GM06990 (cell line): Measurements from ENCODE around the gene SYNGR4.
A peak's percentile ranks its signal among the peaks of the same experiment; 100 is the strongest.
"Not testable (repeated sequence)": the region's sequence is repeated elsewhere in the genome, so short reads cannot be mapped to it uniquely, and the experiment has no call there.

ENCODE experiments used
- DNase-seq: peaks from one replicate; pipeline ENCODE4 v3.0.0-alpha.2; 2011; ENCODE audit not compliant: insufficient read length; ENCODE audit errors: extremely low read depth
- H3K27me3 ChIP-seq: replicated peaks from 2 replicates; pipeline ENCODE4 v1.6.0; 2011; ENCODE audit warnings: low read length; ENCODE audit not compliant: control insufficient read depth, insufficient read depth
- H3K36me3 ChIP-seq: 2 replicates; pipeline ENCODE4 v1.5.1; 2011; ENCODE audit warnings: low read length; ENCODE audit not compliant: control insufficient read depth, insufficient read depth
- H3K4me3 ChIP-seq: replicated peaks from 2 replicates; pipeline ENCODE4 v1.5.1; 2011; ENCODE audit warnings: low read depth, mild to moderate bottlenecking, control low read depth, low read length
- TF ChIP-seq, protein P1 (sequence below): IDR thresholded peaks from 2 replicates; pipeline ENCODE4 v1.5.1; 2011; ENCODE audit warnings: low read length, control low read depth, mild to moderate bottlenecking, inconsistent platforms; ENCODE audit not compliant: insufficient read depth, poor library complexity, severe bottlenecking

The SYNGR4 gene, protein sequence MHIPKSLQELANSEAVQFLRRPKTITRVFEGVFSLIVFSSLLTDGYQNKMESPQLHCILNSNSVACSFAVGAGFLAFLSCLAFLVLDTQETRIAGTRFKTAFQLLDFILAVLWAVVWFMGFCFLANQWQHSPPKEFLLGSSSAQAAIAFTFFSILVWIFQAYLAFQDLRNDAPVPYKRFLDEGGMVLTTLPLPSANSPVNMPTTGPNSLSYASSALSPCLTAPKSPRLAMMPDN

DNA sequence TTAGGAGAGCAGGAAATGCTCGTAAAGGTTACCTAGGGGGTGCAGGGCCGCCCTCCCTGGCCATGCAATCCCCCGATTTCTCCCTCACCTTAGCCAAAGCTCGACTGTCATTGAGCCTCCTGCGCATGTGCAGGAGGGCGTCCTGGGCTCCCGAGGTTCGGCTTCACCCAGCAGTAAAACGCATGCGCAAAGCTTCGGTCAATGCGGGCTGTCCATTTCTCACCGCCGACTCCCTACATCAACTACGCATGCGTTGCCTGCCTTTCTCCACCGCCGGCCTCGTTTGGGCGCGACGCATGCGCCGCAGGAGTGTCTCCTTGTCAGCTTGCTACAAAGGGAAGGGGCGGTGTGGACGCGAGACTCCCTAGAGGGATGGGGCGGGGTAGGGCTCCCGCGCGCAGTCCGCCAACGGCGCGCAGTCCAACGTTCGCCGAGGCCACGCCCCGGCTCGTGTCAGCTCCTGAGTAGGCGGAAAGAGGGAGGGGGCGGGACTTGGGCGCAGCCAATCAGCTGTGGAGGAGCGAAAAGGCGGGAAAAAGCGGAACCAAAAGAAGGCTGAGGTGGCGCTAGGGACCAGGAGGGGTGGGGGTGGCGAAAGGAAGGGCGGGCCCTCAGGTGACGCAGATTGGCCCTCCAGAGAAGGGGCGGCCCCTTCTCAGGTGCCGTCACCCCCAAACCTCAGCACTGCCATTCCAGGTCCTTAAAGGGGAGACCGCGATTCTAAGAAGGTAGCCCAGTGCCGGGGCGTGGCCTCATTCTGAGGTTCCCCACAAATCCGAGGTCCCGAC lies at the start of gene SYNGR4, which contains the start of gene TMEM143:
SYNGR4 (plus strand) TSS at position 558 of the 788 bp plus-strand sequence. CDS start 1,476 bp downstream, outside the sequence.
TMEM143 (minus strand) TSS at position 131 of the 788 bp plus-strand sequence; CDS start at position 111, 20 bp downstream.
- TF ChIP-seq, protein P1, sequence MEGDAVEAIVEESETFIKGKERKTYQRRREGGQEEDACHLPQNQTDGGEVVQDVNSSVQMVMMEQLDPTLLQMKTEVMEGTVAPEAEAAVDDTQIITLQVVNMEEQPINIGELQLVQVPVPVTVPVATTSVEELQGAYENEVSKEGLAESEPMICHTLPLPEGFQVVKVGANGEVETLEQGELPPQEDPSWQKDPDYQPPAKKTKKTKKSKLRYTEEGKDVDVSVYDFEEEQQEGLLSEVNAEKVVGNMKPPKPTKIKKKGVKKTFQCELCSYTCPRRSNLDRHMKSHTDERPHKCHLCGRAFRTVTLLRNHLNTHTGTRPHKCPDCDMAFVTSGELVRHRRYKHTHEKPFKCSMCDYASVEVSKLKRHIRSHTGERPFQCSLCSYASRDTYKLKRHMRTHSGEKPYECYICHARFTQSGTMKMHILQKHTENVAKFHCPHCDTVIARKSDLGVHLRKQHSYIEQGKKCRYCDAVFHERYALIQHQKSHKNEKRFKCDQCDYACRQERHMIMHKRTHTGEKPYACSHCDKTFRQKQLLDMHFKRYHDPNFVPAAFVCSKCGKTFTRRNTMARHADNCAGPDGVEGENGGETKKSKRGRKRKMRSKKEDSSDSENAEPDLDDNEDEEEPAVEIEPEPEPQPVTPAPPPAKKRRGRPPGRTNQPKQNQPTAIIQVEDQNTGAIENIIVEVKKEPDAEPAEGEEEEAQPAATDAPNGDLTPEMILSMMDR: no peak
- no peaks in the 10 kb centered on the region for H3K36me3 ChIP-seq
- H3K27me3 ChIP-seq: no peaks in the 10 kb centered on the region
- H3K4me3 ChIP-seq: peak within 1 kb of the TSS; percentile 70
- peak; percentile 100 for DNase-seq

DNA sequence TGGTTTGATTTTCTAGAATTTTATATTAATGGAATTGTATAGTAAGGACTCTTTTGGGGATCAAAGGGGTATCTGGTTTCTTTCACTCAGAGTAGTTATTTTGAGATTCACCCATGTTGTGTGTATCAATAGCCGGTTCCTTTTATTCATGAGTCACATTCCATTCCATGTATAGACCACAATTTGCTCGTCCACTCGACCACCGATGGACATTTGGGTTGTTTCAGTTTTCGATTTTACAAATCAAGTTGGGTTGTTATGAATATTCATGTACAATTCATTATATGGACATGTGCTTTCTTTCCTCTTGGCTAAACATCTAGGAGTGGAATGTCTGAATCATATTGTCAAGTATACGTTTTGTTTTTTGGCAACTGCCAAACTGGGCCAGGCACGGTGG lies 48.5 kb upstream of the SYNGR4 start:
- H3K27me3 ChIP-seq: no peaks in the 10 kb centered on the region
- TF ChIP-seq, protein P1: no peak
- H3K36me3 ChIP-seq: no peaks in the 10 kb centered on the region
- H3K4me3 ChIP-seq: no peak overlapping the region
- no peak for DNase-seq

DNA sequence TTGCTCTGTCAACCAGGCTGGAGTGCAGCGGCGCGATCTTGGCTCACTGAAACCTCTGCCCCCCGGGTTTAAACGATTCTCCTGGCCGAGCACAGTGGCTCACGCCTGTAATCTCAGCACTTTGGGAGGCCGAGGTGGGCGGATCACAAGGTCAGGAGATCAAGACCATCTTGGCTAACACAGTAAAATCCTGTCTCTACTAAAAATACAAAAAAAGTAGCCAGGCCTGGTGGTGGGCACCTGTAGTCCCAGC lies 46.5 kb upstream of the SYNGR4 start:
- DNase-seq, H3K27me3 ChIP-seq, H3K4me3 ChIP-seq, H3K36me3 ChIP-seq: not testable (repeated sequence)

DNA sequence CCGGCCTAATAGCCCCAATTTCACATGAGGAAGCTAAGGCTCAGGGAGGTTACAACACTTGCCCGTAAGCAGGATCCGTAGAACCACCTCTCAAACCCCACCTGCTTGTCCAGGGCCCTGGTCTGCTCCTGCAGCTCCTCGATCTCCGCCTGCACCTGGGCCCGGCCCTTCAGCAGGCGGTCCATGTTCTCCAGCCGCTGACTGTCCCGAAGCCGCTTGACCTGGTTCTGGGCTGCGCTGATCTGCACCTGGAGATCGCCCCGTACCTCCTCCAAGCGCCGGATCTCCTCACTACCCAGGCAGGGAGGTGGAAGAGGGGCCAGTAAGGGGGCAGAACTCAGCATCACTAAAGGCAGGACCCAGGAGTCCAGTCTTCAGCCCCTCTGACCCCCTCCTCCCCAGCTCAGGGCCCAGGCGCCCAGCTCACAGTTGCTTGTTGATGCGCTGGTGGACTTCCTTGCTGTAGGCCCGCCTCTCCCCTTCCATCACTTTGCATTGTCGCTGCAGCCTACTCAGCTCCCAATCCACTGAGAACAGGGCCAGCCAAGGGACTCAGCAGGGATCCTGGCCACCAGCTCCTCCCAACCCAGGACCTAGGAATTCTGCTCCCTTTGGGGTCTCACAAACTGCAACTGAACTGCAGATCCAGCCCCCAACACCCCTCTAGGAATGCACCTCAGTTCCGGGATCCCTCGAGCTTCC lies 45.7 kb upstream of the SYNGR4 start:
- H3K4me3 ChIP-seq: no peak overlapping the region
- H3K27me3 ChIP-seq: no peaks in the 10 kb centered on the region
- TF ChIP-seq, protein P1: no peak
- no peaks in the 10 kb centered on the region for H3K36me3 ChIP-seq
- DNase-seq: no peak

DNA sequence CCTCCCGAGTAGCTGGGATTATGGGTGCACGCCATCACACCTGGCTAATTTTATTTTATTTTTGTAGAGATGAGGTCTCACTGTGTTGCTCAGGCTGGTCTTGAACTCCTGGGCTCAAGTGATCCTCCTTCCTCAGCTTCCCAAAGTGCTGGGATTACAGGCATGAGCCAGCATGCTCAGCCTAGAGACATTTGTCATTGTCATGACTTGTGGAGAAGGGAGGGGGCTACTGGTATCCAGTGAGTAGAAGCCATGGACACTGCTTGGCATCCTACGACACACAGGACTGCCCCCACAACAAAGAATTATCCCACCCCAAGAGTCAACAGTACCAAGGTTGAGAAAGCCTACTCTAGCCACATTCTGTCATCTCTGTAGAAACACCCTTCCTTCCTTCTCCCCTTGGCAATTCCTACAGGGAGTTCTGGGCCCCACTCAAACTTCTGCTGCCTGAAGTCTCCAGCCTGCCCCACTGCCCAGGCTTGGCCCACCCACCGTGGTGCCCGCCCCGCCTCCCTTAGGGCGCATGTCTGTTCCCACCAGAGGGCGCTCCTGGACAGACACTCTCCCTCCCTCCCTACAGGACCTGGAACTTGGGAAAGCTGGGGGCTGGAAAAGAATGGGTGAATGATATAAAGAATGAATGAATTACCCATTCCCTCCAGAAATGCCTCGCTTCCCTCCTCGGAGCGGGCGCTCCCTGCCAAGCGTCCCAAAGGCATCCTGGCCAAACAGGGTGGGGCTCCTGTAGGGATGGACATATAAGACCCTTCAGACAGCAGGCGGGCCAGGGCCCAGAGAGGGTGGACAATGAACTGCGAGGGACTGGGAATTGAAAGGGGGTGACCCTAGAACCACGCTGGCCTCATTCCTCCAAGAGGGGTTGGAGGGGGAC lies 44.3 kb upstream of the SYNGR4 start:
- Histone ChIP-seq H3K27me3 (no peaks in the 10 kb centered on the region), H3K4me3 (no peak overlapping the region), H3K36me3 (no peaks in the 10 kb centered on the region)
- TF ChIP-seq, protein P1: peak; percentile 88
- DNase-seq: peak; percentile 66

DNA sequence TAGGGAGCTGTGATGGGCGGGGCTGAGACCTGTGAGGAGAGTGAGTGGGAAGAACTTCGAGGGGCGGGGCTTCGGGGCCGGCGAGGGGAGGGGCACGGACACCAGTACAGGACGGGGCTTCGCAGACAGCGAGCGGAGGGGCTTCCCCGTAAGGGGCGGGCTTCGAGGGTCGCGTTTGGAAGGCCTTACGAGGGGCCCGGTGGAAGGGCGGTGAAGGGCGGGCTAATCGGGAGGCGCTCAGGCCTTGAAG lies 42.9 kb upstream of the SYNGR4 start:
- TF ChIP-seq, protein P1: no peak
- Histone ChIP-seq H3K36me3 (no peaks in the 10 kb centered on the region), H3K27me3 (no peaks in the 10 kb centered on the region), H3K4me3 (peak overlapping the region; percentile 73)
- peak; percentile 95 for DNase-seq
